ENCODE data around the gene UFSP2. TPM values are rescaled to one million over a fixed set of nuclear protein-coding genes. Genes with fewer than 3 reads are reported as not detected.

The UFSP2 gene
- total RNA-seq, 1 donor from 2014 or later, result 43.3 TPM

DNA sequence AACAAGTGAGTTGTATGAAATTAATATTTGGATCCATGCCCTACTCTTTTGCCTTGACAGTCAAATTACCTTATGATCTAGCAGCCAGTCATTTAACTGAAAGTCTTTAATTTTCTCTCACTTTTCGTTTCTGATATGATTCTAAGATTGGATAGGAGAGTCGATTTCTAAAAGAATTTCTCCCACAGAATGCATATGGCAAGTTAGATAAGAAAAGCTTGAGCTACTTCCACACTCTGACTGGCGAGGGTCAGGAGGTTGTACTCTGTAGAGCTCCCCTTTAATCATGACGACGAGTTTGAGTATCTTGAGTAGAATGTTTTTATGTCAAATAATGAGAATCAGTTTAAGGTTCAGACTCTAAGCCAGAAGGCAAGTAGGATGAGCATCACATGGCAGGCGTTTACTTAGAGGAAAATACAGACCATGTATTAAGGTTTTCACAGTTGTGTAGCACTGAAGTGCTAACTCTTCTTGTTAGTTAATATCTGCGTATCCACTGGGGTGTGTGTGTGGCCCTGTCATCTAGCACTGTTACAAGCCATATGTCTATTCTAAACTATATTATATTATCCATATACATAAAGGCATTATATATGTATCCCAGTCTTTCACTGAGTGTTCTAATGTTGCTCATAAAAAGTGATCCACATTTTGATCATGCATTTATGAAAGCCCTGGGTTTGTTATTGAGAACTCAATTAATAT, 67.9 kb downstream of the UFSP2 start:
- DNase-seq (ENCODE audit: low read depth), result no peak

DNA sequence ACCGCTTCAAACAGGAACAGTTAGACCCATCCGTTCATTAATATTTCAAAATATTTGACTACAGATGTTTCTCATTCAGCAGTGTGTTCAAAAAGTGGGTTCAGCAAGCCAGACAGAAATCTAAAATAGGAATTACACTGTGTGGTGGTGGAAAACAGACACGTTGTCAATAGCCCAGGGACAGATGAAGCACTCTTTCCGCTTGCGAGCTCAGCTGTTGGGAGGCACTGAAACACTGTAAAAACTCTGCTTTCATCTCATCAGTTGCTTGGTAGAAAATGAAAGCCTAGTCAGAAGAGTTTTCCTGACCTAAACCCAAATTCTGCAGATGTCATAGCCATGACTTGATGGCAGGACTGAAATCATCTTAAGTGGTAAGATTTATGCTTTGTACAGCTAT, 68.6 kb downstream of the UFSP2 start:
- DNase-seq (ENCODE audit: low read depth), result peak; percentile 32

DNA sequence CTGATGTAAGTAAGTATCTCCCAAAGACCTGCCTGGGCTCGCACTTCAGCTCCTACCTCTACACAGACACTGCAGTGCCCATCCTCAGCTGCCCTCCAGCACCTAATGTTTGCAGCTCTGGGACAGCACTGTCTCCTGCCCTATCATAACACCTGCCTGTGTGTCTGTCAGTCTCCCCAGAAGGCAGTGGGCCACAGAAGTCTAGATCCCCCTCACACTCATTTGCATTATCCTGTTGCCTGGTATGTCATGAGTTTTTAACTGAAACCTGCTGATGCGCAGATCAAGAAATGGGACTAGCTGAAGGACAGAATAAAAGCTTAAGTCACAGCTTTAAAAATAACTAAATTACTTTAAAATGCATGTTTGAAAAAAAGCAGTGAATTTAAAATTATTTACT, 73.0 kb downstream of the UFSP2 start:
- DNase-seq (ENCODE audit: low read depth), result no peak

DNA sequence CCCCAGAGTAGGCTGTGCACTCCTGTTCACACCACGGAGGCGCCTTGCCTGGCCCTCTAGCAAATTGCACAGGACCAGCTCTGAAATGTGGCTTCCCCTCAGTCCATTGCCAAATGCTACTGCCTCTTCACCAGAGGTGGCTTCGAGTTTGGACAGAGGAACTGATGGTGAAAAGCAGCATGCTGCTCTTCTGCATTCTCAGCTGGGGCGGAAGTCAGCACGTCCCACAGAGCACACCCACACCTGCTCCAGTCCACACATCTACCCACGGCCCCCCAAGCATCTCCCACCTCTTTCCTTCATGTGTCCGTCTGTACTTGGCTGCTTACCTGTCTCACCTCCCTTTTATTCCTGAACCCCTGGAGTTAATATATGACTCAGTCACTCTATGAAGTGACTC, 73.6 kb downstream of the UFSP2 start:
- no peak for DNase-seq (ENCODE audit: low read depth)

DNA sequence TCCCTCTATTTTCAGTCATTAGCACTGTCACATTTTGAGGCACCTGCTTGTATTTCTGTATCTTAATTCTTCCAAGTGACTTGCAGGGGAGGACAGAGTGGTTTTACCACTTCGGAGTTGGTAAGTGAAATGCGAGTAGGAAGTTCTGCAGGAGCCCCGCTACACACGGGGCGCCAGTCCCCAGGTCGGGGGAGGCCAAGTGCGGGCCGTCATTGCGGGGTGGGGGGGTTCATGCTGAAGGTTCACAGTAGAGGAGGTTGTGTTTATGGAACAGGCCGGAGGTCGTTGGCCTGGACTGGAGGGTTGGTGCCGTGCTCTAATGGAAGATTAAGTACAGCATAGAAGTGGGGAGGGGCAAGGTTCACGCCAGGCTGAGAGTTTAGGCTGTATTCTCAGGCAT, 74.1 kb downstream of the UFSP2 start:
- no peak for DNase-seq (ENCODE audit: low read depth)

Other genes starting within 250 kb of the UFSP2 start
- 36.2 and 46.8 TPM in 2 replicates for gene CFAP97, start 222.0 kb downstream of the UFSP2 start, total RNA-seq
- gene SNX25, start 216.4 kb downstream of the UFSP2 start, total RNA-seq, result 12.9 and 16.7 TPM in 2 replicates
- gene LRP2BP, start 30.0 kb downstream of the UFSP2 start, total RNA-seq, result 1.3 and 1.6 TPM in 2 replicates
- 5.6 and 7.3 TPM in 2 replicates for gene ANKRD37, start 29.1 kb downstream of the UFSP2 start, total RNA-seq
- gene CCDC110, start 45.8 kb upstream of the UFSP2 start, total RNA-seq, result 1.4 and 2.0 TPM in 2 replicates
- 2,950 and 5,295 TPM in 2 replicates for gene PDLIM3, start 109.5 kb upstream of the UFSP2 start, total RNA-seq